RCC 7860 (cell line): Measurements from ENCODE around the gene ZSWIM7.
A peak's percentile ranks its signal among the peaks of the same experiment; 100 is the strongest.

Experiments
- DNase-seq: peaks from one replicate; pipeline ENCODE4 v3.0.0-alpha.2; 2015; ENCODE audit warnings: low spot score
- FAIRE-seq: peaks from 2 replicates; lab custom pipeline; 2012; peaks lifted over from hg19 to GRCh38; lab: Jason Lieb, UNC

ZSWIM7 gene

GRCh38 chr17:15999141-15999973 is at the start of gene ZSWIM7, which contains the start of gene TTC19:
ZSWIM7 (minus strand) TSS chr17:15999704; CDS start chr17:15999594, 110 bp downstream.
TTC19 (plus strand) TSS chr17:15999824; CDS start chr17:15999849, 25 bp downstream.
- DNase-seq (peak; percentile 86), FAIRE-seq (no peak)

DNA sequence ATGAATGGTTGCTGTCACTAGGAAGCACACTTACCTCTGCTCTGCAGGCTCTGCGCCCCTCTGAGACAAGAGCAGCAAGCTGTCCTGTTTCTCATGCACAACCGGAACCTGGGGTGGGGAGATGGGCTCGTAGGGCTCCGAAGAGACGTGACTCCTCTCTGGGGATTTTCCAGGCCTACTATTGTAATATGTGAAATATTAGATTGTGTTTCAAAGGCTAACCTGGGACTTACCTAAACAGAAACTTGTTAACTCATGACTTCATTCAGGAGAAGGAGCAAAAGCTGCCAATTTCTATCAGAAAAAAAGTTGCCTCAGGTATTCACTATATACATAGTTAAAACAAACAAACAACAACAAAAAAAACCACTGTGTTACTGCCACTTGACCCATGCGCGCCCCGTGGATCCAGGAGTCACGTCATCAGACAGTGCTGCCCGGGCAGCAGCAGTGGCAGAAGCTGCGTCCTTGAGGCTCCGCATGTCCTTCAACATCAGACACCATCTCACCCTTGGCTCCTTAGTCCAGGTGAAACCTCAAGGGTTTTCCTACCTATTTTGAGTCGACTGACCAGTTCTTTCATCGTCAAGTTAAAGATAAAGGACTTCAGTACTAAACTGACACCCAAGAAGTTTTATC is 49.4 kb upstream of the ZSWIM7 start:
- no peak for DNase-seq
- no peak for FAIRE-seq

- DNase-seq = no peak
- no peak for FAIRE-seq
Observed at GRCh38 chr17:16046966-16047365, 47.5 kb upstream of the ZSWIM7 start.

GRCh38 chr17:16044487-16044886 is 45.0 kb upstream of the ZSWIM7 start:
- FAIRE-seq = no peak
- no peak for DNase-seq

GRCh38 chr17:16040710-16041251 is 41.3 kb upstream of the ZSWIM7 start:
- no peak for DNase-seq
- FAIRE-seq = no peak

DNA sequence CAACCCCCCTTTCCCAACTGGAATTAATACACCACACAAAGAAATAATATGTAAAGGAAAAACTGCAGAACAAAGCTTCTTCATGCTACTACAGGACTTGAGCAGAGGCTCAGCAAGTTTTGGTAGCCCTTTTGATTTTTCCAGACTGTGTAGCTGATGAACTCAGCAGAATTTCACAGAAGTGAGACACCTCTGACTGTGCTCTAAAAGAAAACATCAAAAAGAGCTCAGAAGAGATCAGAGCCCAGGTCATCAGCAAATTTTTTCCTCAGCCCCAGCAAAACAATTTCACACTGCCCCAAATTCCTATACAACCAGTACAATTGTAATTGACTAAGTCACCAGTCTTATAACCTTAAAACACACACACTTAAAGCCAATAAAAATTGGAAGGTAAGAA is 38.1 kb upstream of the ZSWIM7 start:
- FAIRE-seq = no peak
- no peak for DNase-seq

- DNase-seq (no peak), FAIRE-seq (no peak)
Observed at GRCh38 chr17:16036261-16036660, 36.8 kb upstream of the ZSWIM7 start.

- FAIRE-seq = no peak
- no peak for DNase-seq
Observed at GRCh38 chr17:16033729-16034349, 34.3 kb upstream of the ZSWIM7 start.

GRCh38 chr17:16027708-16028584 is 28.4 kb upstream of the ZSWIM7 start:
- peak; percentile 95 for FAIRE-seq
- DNase-seq = peak; percentile 86

- DNase-seq = no peak
- no peak for FAIRE-seq
Observed at GRCh38 chr17:16026895-16027294, 27.4 kb upstream of the ZSWIM7 start.

DNA sequence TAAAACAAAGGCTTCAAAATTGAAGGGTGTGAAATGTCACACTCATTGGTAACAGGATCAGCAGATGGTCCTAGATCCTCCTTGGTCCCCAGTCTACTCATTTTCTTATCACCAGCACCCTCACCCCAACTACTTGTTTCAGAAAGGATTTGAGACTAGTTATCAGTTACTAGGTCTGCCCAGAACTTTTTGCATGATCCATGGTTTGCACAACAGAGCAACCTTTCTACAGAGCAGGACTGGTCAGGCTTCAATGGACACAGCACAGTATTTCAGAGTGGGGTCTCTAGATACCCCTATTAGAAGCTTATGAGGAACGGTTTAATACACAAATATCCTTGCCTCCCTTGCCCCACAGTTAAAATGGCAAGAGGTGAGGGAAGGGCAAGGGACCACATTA is 25.7 kb upstream of the ZSWIM7 start:
- FAIRE-seq (no peak), DNase-seq (no peak)

DNA sequence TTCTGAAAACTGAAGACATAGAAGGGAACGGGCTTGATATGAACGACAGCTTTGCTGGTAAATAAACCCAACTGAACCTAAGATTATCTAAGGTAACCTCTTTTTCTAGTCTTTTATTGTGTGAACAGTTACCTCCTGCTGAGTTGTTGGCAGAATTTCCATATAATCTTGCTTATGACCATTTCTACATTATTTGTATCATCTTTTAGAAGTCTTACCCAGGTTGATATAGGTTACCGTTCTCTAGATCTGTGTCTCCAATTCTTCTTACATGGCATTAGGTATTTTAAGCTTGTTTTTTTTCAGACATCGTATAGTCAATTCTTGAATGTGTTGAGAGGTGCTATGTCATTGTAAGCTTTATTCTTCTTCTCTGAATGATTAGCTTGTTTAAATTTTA is 24.4 kb upstream of the ZSWIM7 start:
- FAIRE-seq (no peak), DNase-seq (no peak)

- FAIRE-seq (no peak), DNase-seq (no peak)
Observed at GRCh38 chr17:16019347-16019746, 19.8 kb upstream of the ZSWIM7 start.

- FAIRE-seq (peak; percentile 78), DNase-seq (peak; percentile 49)
Observed at GRCh38 chr17:16013943-16014407, 14.5 kb upstream of the ZSWIM7 start.

DNA sequence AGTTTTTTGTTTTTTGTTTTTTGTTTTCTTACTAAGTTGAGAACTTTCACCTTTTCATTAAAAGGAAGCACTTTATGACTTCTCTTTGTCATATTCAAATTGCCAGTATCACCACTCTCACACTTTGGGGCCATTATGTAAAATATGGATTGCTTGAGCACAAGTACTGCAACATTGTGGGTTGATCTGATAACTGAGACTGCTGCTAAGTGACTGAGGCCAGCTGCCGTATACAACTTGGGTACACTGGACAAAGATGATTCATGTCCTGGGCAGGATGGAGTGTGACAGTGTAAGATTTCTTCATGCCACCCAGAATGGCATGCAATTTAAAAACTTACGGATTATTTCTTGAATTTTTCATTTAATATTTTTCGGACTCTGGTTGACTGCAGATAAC is 7.9 kb upstream of the ZSWIM7 start:
- DNase-seq (no peak), FAIRE-seq (no peak)

DNA sequence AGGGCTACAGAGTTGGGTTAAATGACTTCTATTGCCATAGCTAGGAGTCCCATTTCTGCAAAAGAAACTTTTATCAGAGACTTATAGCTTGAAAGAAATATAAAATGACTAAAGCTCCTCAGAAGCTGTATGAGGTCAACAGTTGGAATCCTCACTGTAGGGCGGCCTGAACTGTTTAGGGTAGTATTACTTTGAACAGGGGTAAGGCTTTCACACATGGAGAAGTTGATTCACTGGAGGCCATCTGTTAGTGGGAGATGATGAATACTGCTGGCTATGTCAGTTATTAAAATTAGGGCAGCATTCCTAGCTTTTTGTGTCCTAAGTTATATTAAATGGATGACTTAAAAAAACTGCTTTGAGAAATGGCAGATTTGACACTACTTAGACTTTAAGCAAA is 6.1 kb upstream of the ZSWIM7 start:
- DNase-seq = no peak
- FAIRE-seq = no peak

DNA sequence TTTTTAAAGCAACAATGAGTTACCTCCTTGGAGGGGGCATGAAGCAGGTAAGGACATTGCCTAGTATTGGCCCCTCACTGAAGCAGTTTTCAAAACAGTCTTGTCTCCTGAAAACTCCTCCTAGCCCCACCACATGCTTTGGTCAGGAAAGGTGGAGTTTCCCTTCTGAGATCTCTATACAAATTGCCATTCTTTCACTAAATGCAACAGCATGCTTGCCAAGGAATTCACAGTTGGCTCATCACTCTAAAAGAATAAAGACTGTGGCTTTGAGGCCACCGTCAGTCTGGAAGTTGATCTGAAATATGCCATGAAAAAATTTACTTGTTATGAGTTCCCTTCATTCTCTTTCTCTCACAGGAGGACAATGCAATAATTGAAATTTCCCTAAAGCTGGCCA is 4.3 kb upstream of the ZSWIM7 start:
- DNase-seq (no peak), FAIRE-seq (no peak)

DNA sequence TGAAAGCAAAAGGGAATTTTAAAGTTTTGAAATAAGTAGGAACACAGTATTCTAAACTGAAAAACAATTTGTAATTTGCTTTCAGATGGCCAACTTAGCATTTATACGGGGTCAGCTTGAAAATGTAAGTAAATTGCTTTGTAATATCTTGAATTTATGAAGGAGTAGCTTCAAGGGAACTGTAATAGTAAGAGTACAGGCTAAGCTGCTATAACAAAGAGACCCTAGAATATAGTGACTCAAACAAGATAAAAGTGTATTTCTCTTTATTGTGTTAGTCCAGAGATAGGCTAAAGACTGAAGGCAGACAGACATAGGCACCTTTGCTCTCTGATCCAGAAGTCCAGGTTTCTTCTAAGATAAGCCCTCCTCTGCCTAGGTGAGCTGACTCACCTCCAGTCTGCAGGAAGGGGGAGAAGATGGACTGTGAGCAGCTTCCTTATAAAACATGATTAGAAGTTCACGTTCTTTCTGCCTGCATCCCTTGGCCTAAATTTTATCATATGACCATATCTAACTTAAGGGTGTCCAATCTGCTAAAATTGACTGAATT is 3.3 kb upstream of the ZSWIM7 start:
- DNase-seq (no peak), FAIRE-seq (no peak)

GRCh38 chr17:16001226-16001897 is 1.9 kb upstream of the ZSWIM7 start:
- DNase-seq (no peak), FAIRE-seq (no peak)
